GM12875 (cell line): ENCODE measurements around the gene CSH2.

Experiments
- H3K4me3 ChIP-seq: one replicate; pipeline ENCODE4 v1.5.1; 2011; ENCODE audit warnings: low read depth, low read length, control low read depth
- TF ChIP-seq, protein P1 (sequence below): IDR thresholded peaks from 2 replicates; pipeline ENCODE4 v1.5.1; 2011; ENCODE audit warnings: low read depth, mild to moderate bottlenecking, control low read depth, inconsistent platforms, low read length, moderate library complexity, borderline replicate concordance; ENCODE audit not compliant: insufficient read depth

Gene CSH2

DNA sequence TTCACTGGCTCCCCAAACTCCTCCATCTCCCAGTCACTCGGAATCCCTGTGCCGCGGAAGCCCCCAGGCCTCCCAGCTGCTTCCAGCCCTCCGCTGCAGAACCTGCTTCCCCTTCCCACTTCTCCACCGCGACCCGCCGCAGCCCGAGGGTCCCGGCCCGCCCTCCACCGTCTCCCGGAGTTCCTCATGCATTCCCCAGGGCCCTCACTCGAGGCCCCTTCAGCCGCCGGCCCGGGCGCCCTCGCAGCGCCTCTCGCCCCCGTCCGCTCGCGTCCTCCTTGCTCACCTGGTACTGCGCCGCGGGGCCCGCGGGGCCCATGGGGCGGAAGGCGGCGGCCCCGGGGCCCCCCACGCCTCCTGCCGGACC is 31.3 kb downstream of the CSH2 start:
- TF ChIP-seq, protein P1, sequence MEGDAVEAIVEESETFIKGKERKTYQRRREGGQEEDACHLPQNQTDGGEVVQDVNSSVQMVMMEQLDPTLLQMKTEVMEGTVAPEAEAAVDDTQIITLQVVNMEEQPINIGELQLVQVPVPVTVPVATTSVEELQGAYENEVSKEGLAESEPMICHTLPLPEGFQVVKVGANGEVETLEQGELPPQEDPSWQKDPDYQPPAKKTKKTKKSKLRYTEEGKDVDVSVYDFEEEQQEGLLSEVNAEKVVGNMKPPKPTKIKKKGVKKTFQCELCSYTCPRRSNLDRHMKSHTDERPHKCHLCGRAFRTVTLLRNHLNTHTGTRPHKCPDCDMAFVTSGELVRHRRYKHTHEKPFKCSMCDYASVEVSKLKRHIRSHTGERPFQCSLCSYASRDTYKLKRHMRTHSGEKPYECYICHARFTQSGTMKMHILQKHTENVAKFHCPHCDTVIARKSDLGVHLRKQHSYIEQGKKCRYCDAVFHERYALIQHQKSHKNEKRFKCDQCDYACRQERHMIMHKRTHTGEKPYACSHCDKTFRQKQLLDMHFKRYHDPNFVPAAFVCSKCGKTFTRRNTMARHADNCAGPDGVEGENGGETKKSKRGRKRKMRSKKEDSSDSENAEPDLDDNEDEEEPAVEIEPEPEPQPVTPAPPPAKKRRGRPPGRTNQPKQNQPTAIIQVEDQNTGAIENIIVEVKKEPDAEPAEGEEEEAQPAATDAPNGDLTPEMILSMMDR = no peak
- peak overlapping the region; percentile 55 for H3K4me3 ChIP-seq

DNA sequence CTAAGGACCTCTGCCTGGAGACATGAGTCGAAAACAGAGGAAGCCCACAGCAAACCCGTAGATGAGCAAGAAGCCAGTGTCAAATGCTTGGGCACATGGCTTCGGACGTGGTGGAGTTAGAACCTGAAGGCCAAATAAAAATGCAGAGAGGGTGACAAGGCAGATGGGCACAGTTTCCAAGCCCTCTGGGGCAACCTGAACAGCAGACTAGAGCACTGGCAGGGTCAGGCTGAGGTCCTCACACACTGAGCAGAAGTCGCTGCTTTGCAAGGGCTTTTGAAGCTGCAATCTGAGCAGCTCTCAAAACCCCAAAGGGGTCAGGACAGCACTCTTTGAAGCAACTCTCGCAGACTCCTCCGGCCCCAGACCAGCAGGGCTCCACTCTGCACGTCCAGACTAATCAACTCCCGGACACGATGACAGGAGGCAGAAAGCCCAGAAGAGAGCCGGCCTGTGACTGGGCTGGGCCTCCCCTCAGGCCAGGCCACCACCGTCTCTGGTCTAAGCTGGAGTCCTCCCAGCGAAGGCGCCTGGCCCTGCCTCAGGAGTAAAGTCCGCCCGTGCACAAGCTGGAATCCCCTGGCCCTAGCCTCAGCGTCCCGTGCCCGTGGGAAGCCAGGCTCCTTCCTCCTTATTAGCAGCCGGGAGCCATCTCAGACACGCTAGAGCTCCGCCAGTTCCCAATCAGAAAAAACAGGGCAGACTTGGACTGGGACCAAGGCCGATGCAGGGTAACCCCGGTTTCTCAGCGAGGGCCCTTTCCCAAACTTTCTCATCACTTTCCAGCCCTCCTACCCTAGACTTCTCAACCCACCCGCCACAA is 31.9 kb downstream of the CSH2 start:
- TF ChIP-seq, protein P1 = no peak
- H3K4me3 ChIP-seq = peak overlapping the region; percentile 55

DNA sequence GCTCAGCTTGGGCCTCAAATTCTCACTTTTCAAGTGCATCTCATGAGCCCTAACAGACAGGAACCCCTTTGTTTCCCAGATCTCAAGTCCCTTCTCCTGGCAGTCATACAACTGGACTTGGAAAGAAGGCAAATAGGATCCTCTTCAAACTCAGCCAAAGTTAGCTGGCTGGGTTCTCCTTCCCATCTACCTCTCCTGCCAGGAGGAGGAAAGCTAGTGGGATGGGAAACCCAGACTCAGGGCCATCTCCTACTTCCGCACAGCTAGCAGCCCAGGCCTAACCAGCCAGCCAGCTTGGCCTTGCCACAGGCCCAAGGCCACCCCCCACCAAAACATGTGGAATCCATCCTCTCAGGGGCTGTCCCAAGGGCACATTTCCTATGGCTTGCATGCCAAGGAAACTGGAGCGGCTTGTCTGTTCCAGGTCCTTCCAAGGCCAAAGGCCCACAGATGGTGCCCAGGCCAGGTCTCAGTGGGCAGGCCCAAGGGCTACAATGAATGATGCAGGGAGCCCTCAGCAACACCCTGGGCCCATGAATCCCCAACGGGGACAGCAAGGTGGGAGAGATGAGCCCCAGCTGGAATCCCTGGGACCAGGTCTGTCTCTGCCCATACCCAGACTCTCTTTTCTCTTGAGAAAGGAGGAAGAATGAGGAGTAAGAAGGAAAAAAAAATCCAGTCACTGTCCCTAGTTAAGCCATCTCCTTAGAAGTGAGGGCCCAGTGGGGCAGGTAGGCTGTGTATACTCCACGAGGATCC is 32.7 kb downstream of the CSH2 start:
- TF ChIP-seq, protein P1 = no peak
- H3K4me3 ChIP-seq = peak overlapping the region; percentile 55

DNA sequence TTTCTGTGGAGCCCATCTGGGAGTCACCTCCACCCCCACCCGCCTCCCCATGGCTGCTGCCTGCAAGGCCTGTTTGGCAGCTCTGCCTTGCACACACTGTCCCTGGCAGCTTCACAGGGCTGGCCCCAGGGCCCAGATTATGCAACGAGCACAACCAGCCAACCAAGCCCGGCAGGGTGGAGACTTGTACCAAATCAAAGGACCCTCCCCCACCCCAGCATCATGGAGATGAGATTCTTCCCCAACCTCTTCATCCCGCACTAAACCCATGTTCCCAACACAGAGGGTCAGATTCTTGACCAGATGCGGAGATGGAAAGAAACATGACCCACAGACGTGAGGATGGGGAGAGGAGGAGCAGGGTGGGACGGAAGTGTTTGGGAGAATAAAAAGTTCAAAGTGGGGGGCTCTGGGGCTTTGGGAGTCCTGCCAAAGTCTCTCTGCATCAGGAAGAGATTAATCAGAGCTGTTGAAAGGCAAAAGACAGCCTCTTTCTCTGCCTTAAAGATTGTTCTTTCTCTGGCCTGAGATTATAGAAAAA is 34.8 kb downstream of the CSH2 start:
- H3K4me3 ChIP-seq = no peak overlapping the region
- TF ChIP-seq, protein P1 = no peak

DNA sequence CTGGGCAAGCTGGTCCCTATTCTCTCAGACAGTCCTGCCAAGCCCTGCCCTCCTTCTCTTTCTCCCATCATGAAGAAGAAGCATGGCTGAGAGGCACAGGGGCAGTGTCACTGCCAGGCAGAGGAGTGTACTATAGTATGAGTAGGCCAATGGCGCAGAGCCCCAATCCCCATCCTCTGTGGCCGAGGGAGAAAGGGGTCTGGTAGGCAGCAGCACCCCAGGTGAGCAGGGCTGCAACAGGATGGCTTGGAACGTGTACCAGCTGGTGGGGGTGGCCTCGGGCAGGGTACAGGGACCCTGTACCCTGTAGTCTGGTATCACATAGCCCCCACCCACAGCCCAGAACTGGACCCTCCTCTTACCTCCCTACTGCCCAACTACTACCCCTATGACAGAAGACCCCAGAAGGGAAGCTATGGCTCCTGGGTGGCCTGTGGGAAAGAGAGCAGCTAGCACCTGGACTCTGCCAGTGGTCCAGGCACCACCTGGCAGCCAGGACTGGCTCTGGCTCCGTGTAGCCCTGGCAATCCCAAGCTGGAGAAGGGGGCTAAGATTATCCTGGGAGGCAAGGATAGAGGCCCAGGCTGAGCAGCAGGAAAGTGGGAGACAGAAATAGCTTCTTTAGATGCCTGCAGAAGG is 35.4 kb downstream of the CSH2 start:
- TF ChIP-seq, protein P1 = no peak

DNA sequence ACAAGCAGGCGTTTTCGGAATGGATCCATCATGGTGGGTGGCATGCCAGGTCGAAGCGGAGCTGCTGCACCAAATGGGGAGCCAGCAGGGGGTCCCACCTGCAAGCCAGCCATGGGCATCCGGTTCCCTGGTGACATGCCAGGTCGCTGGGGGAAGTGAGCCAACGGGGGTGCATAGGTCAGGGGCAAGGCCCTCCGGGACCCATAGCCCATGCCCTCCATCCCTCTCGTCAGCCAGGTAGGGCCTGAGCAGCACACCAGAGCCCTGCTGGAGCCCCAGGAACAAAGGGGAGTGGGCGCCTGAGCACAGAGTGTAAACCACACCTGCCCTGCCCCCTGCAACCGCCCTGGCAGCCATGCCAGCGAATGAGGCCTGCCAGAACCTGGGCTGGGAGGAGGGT is 36.0 kb downstream of the CSH2 start:
- TF ChIP-seq, protein P1 = no peak
- no peak overlapping the region for H3K4me3 ChIP-seq

More for the DNA sequence above, 35.4 kb downstream of the CSH2 start:
- no peak overlapping the region for H3K4me3 ChIP-seq
